GM19395 (cell line): ENCODE data around the gene ARHGEF18.
A peak's percentile ranks its signal among the peaks of the same experiment; 100 is the strongest.
"Not testable (repeated sequence)": the region's sequence is repeated elsewhere in the genome, so short reads cannot be mapped to it uniquely, and the experiment has no call there.

ENCODE experiments used
- ATAC-seq: cut with Tn5 transposase; IDR thresholded peaks from one replicate; pipeline ENCODE4 v1.9.1; 2021; ENCODE audit warnings: mild to moderate bottlenecking, moderate library complexity; ENCODE audit not compliant: unreplicated experiment

ARHGEF18 gene

DNA sequence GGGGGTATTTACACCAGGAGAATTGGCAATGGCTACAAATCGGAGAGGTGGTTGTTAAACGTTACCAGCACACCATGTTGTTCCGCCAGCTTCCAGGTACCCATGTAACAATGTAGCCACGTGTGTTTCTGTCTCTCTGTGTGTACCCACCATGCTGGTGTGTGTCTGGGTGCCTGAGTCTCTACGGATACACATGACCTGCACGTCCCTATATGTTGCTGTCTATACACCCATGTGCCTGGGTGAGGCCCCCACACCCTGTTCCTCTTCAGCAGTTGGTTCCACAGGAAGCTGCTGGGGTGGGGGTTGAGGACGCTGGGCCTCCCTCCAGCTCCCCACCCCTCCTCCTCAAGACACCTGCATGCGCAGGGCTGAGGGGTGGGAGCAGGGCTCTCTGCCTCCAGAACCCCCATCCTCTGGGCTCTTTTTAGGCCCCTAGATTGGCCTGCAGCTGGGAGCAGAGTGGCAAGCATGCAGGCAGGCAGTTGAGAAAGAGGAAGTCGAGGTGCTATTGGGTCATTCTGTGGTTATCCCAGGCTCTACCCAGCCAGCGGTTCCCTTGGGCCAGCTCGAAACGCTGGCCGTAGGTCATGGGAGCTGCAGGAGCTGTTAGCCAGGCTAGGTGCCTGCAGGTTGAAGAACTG, at the start of gene ARHGEF18:
ARHGEF18 (plus strand) TSS at position 351 of the 644 bp plus-strand sequence. CDS start 13,954 bp downstream, outside the sequence.
- no peak for ATAC-seq

DNA sequence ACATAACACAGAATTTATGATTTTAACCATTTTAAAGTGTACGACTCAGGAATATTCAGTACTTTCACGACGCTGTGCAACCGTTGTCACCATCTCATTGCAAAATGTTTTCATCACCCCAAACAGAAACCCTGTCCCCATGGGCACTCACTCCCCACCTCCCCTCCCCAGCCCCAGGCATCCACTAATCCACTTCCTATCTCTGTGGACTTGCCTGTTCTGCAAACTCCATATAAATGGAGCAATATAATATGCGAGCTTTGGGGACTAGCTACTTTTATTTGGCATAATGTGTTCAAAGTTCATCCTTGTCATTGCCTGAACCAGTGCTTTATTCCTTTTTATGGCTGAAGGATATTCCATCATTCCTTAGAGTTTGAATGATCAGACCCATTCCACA, 47.2 kb upstream of the ARHGEF18 start:
- no peak for ATAC-seq

DNA sequence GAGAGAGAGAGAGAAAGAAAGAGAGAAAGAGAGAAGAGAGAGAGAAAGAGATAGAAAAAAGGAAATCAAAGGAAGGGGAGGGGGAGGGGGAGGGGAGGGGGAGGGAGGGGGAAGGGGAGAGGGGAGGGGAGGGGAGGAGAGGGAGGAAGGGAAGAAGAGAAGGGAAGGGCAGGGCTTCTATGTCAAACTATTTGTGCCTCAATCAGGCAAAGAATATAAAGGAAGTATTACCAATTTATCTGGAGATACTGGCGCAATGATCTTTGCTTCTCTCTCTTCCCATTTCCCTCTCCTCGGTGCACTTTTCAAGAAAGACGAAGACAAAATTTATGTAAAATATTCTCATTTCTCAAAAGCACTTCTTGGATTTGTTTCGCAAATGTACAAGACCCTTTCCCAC, 45.3 kb upstream of the ARHGEF18 start:
- ATAC-seq = no peak

DNA sequence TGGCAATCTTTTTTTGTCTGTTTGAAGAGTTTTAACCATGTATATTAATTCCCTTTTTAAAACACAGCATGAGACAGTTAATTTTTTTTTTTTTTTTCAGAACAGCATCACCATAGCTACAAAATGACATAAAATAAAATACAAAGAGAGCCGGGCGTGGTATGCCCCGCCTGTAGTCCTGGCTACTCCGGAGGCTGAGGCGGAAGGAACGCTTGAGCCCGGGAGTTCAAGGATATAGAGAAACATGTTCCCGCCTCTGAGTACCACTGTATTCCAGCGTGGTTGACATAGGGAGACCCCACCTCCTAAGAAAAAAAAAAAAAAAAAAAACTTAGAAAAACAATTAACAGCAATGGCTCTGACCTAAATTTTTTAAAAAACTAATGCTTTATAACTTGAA, 44.5 kb upstream of the ARHGEF18 start:
- ATAC-seq = no peak

DNA sequence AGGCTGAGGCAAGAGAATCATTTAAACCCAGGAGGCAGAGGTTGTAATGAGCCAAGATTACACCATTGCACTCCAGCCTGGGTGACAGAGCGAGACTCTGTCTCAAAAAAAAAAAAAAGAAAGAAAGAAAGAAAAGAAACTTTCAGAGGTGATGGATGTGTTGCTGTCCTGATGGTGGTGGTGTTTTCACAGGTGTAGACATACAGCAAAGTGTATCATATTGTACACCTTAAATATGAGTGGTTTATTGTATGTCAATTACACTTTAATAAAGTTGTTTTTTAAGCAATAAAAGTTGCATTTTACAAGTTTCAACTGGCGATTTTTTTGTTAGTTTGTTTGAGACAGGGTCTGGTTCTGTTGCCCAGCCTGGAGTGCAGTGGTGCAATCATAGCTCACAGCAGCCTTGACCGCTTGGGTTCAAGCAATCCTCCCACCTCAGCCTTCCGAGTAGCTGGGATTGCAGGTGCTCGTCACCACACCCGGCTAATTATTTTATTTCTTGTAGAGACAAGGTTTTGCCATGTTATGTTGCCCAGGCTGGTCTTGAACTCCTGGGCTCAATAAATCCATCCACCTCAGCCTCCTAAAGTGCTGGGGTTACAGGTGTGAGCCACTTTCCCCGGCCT, 41.0 kb upstream of the ARHGEF18 start:
- ATAC-seq = no peak

DNA sequence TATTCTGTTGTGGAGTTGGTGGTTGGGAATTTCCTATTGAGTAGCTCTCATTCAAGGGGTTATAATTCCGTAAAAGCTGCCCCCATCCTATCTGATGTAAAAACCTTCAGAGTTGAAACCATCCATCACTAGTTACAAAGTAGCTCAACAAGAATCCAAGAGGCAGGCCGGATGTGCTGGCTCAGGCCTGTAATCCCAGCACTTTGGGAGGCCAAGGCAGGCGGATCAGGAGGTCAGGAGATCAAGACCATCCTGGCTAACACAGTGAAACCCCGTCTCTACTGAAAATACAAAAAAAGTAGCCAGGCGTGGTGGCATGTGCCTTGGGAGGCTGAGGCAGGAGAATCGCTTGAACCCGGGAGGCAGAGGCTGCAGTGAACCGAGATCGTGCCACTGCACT, 40.4 kb upstream of the ARHGEF18 start:
- not testable (repeated sequence) for ATAC-seq

- no peak for ATAC-seq
Measured at GRCh38 chr19:7311911-7312310, 36.8 kb upstream of the ARHGEF18 start.

GRCh38 chr19:7312816-7313215, 35.9 kb upstream of the ARHGEF18 start:
- ATAC-seq = no peak

DNA sequence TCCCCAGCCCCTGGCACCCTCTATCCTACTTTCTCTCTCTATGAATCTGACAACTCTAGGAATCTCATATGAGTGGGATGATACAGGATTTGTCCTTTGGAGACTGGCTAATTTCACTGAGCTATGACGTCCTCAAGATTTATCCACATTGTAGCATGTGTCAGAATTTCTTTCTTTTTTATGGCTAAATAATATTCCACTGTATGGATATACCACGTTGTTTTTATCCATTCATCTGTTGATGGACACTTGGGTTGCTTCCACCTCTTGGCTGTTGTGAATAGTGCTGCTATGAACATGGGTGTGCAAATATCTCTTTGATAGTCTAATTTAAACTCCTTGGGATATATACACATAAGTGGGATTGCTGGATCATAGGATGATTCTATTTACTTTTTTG, 30.6 kb upstream of the ARHGEF18 start:
- no peak for ATAC-seq

DNA sequence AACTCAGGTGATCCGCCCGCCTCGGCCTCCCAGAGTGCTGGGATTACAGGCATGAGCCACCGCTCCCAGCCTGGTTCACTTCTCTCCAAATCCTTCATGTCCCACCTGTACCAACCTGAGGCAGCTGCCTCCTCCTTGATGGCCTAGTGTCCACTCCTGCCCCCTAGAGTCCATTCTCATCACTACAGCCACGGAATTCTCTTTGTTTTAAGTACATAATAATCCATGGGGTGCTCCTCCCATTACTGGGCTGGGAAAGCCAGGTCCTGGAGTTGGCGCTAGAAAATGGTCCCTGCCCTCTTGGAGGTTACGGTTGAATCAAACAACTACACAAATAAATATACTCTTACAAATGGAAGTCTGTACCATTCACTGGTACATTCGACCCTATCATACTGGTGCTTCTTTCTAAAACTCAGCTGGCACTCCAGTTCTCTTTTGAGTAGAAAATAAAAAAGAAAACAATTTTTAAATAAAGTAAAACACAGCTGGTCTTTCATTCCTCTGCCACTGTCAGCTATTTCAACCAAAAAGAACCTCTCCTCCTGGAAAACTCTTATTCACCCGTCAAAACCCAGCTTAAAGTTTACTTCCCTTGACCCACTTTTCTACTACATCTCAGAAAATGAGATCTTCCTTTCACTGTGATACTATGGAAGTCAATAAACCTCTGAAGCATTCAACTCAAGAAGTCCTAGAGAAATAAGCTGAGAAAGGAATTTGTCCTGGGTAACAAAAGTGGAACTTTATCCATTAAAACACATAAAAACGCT, 22.4 kb upstream of the ARHGEF18 start:
- no peak for ATAC-seq

- no peak for ATAC-seq
Measured at GRCh38 chr19:7327802-7328201, 20.9 kb upstream of the ARHGEF18 start.

GRCh38 chr19:7328647-7329046, 20.1 kb upstream of the ARHGEF18 start:
- no peak for ATAC-seq

- no peak for ATAC-seq
Measured at GRCh38 chr19:7331446-7331845, 17.3 kb upstream of the ARHGEF18 start.

DNA sequence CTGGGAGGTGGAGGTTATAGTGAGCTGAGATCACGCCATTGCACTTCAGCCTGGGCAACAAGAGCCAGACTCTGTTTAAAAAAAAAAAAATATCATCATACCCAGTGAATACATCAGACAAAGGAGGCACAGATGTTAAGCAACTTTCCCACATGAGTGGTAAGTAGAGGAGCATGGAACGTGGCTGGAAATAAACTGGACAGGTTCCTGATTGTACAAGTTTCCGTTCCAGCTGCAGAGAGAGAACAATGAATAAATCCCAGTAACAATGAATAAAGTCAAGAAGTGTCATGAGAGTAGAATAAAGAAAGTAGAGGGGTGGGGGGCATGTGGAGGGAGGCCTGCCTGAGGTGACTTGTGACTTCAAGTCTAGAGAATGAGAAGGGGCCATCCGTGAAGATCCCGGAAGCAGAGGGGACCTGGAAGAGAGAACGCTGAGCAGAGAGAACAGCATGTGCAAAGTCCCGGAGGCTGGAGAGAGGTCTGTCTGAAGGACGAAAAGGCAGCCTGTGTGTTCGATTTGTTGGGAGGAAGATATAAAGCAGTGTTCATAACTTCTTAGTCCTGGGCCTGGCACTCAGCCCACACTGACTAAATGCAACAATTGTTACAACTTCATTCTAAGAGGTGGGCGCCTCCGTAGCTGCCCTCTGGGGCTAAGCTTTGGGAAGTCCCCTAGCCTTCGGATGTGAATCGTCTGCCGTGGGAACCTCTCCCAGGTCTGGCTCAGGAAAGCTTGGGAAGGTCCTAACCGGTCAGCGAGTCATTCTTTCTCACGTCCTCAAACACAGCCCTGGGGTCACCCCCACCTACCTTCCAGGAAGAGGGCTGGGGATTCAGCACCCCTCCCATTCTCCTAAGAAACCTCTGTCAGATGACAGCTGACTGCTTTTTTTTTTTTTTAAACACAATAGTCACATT, 15.3 kb upstream of the ARHGEF18 start:
- ATAC-seq = no peak

- no peak for ATAC-seq
Measured at GRCh38 chr19:7336321-7336973, 12.3 kb upstream of the ARHGEF18 start.

GRCh38 chr19:7337380-7338194, 11.2 kb upstream of the ARHGEF18 start:
- ATAC-seq = peak; percentile 72

GRCh38 chr19:7340959-7341837, 7.5 kb upstream of the ARHGEF18 start:
- no peak for ATAC-seq

DNA sequence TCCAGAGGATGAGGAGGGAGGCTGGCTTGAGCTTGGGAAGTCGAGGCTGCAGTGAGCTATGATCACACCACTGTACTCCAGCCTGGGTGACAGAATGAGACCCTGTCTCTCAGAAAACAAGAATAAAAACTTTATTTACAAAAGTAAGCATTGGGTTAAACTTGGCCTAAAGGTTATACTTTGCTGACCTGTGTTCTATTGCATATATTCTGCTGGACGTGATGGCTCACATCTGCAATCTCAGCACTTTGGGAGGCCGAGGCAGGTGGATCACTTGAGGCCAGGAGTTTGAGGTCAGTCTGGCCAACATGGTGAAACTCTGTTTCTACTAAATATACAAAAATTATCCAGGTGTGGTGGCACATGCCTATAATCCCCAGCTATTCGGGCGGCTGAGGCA, 6.6 kb upstream of the ARHGEF18 start:
- ATAC-seq = no peak
